H9 (cell line): ENCODE data around the gene PCSK6. TPM values are rescaled to one million over a fixed set of nuclear protein-coding genes. Genes with fewer than 3 reads are reported as not detected.

Source experiments
- DNase-seq: peaks from one replicate; pipeline ENCODE4 v3.0.0-alpha.2; 2017
- H2AFZ ChIP-seq: one replicate; pipeline ENCODE4 v1.6.1; 2013; ENCODE audit warnings: mild to moderate bottlenecking, low read length, control low read depth, moderate library complexity
- H2AK5ac ChIP-seq: 2 replicates; pipeline ENCODE4 v1.6.1; 2013; ENCODE audit warnings: low read length, control low read depth, mixed read lengths; ENCODE audit not compliant: insufficient read length
- H2BK120ac ChIP-seq: one replicate; pipeline ENCODE4 v1.6.1; 2013; ENCODE audit warnings: low read depth, mild to moderate bottlenecking, low read length, control low read depth, inconsistent platforms; ENCODE audit not compliant: poor library complexity, severe bottlenecking
- H2BK12ac ChIP-seq: 2 replicates; pipeline ENCODE4 v1.6.1; 2013; ENCODE audit warnings: low read length, control low read depth, mixed read lengths, low read depth; ENCODE audit not compliant: insufficient read length
- H2BK15ac ChIP-seq: 2 replicates; pipeline ENCODE4 v1.6.1; 2013; ENCODE audit warnings: low read depth, low read length, control low read depth
- H2BK20ac ChIP-seq: one replicate; pipeline ENCODE4 v1.6.1; 2013; ENCODE audit warnings: low read depth, mild to moderate bottlenecking, low read length, control low read depth, inconsistent platforms; ENCODE audit not compliant: poor library complexity, severe bottlenecking
- H2BK5ac ChIP-seq: 2 replicates; pipeline ENCODE4 v1.6.1; 2013; ENCODE audit warnings: low read length, control low read depth, mixed read lengths; ENCODE audit not compliant: insufficient read length
- H3K14ac ChIP-seq: 2 replicates; pipeline ENCODE4 v1.6.1; 2013; ENCODE audit warnings: low read length, control low read depth; ENCODE audit not compliant: insufficient read depth
- H3K18ac ChIP-seq: 2 replicates; pipeline ENCODE4 v1.6.1; 2013; ENCODE audit warnings: low read depth, mild to moderate bottlenecking, mixed read lengths, low read length, control low read depth; ENCODE audit not compliant: insufficient read length
- H3K23ac ChIP-seq: 2 replicates; pipeline ENCODE4 v1.6.1; 2013; ENCODE audit warnings: low read length, control low read depth, mixed read lengths, low read depth; ENCODE audit not compliant: insufficient read length
- H3K23me2 ChIP-seq: 2 replicates; pipeline ENCODE4 v1.6.1; 2013; ENCODE audit warnings: low read depth, mild to moderate bottlenecking, mixed read lengths, low read length, control low read depth; ENCODE audit not compliant: insufficient read length, poor library complexity, severe bottlenecking
- H3K27ac ChIP-seq: 2 replicates; pipeline ENCODE4 v1.5.1; 2013; ENCODE audit warnings: low read length, control low read depth, mixed read lengths, low read depth; ENCODE audit not compliant: insufficient read length
- H3K27me3 ChIP-seq: 2 replicates; pipeline ENCODE4 v1.6.1; 2013; ENCODE audit warnings: low read length, control low read depth, inconsistent platforms; ENCODE audit not compliant: insufficient read depth
- H3K4ac ChIP-seq: 2 replicates; pipeline ENCODE4 v1.6.1; 2013; ENCODE audit warnings: low read depth, mild to moderate bottlenecking, control low read depth, inconsistent platforms, low read length, moderate library complexity
- H3K4me1 ChIP-seq: 2 replicates; pipeline ENCODE4 v1.6.1; 2013; ENCODE audit warnings: low read length, control low read depth, inconsistent platforms; ENCODE audit not compliant: insufficient read depth
- H3K4me2 ChIP-seq: 2 replicates; pipeline ENCODE4 v1.6.1; 2013; ENCODE audit warnings: low read length, control low read depth, mixed read lengths; ENCODE audit not compliant: insufficient read length, insufficient read depth
- H3K56ac ChIP-seq: 2 replicates; pipeline ENCODE4 v1.6.1; 2013; ENCODE audit warnings: low read depth, mild to moderate bottlenecking, mixed read lengths, low read length, control low read depth; ENCODE audit not compliant: insufficient read length
- H3K79me1 ChIP-seq: 2 replicates; pipeline ENCODE4 v1.6.1; 2013; ENCODE audit warnings: low read depth, mild to moderate bottlenecking, moderate library complexity, low read length, control low read depth, inconsistent platforms; ENCODE audit not compliant: insufficient read depth, poor library complexity, severe bottlenecking
- H3K79me2 ChIP-seq: 2 replicates; pipeline ENCODE4 v1.6.1; 2013; ENCODE audit warnings: low read length, control low read depth, inconsistent platforms; ENCODE audit not compliant: insufficient read depth
- H3K9ac ChIP-seq: 2 replicates; pipeline ENCODE4 v1.6.1; 2013; ENCODE audit warnings: low read length, control low read depth, mixed read lengths; ENCODE audit not compliant: insufficient read length; ENCODE audit errors: extremely low read depth
- H3K9me3 ChIP-seq: one replicate; pipeline ENCODE4 v1.6.1; 2013; ENCODE audit warnings: low read depth, low read length, inconsistent platforms; ENCODE audit not compliant: control insufficient read depth
- H3T11ph ChIP-seq: one replicate; pipeline ENCODE4 v1.6.1; 2013; ENCODE audit warnings: mild to moderate bottlenecking, low read length, control low read depth, inconsistent platforms
- H4K20me1 ChIP-seq: one replicate; pipeline ENCODE4 v1.6.1; 2013; ENCODE audit not compliant: control insufficient read depth, insufficient read length, insufficient read depth
- H4K5ac ChIP-seq: 2 replicates; pipeline ENCODE4 v1.6.1; 2013; ENCODE audit warnings: low read depth, mild to moderate bottlenecking, mixed read lengths, low read length, control low read depth; ENCODE audit not compliant: insufficient read length
- H4K8ac ChIP-seq: replicated peaks from 2 replicates; pipeline ENCODE4 v1.6.1; 2013; ENCODE audit warnings: low read length, control low read depth, mixed read lengths, low read depth; ENCODE audit not compliant: insufficient read length
- H4K91ac ChIP-seq: 2 replicates; pipeline ENCODE4 v1.6.1; 2013; ENCODE audit warnings: low read depth, mild to moderate bottlenecking, moderate library complexity, mixed read lengths, low read length, control low read depth; ENCODE audit not compliant: insufficient read length
- H3K27ac Mint-ChIP-seq, 3 experiments: 2 replicates in 2 of 3; 3 replicates in 1 of 3; pipeline ENCODE4 v1.8.0; 2020 to 2021; ENCODE audit warnings: mixed read lengths in 3 of 3, mild to moderate bottlenecking in 1 of 3, moderate library complexity in 1 of 3
- H3K27me3 Mint-ChIP-seq: 2 replicates; pipeline ENCODE4 v1.8.0; 2021; ENCODE audit warnings: low read depth, mild to moderate bottlenecking, moderate library complexity, mixed read lengths
- H3K36me3 Mint-ChIP-seq, 3 experiments: 2 replicates in 2 of 3; 3 replicates in 1 of 3; pipeline ENCODE4 v1.8.0; 2020 to 2021; ENCODE audit warnings: low read depth in 3 of 3, mixed read lengths in 3 of 3; ENCODE audit not compliant: insufficient read depth in 1 of 3
- H3K4me1 Mint-ChIP-seq, 2 experiments: 2 replicates each; pipeline ENCODE4 v1.8.0; 2020; ENCODE audit warnings: mixed read lengths in 2 of 2
- H3K4me3 Mint-ChIP-seq, 2 experiments: 2 replicates in 1 of 2; 3 replicates in 1 of 2; pipeline ENCODE4 v1.8.0; 2020 to 2021; ENCODE audit warnings: mild to moderate bottlenecking in 2 of 2, mixed read lengths in 2 of 2, moderate library complexity in 1 of 2
- H3K9me3 Mint-ChIP-seq, 2 experiments: 2 replicates in 1 of 2; 3 replicates in 1 of 2; pipeline ENCODE4 v1.8.0; 2020; ENCODE audit warnings: mild to moderate bottlenecking in 2 of 2, mixed read lengths in 2 of 2, moderate library complexity in 1 of 2
- WGBS: extraction: QIAGEN DNeasy Blood & Tissue Kit; methylation state at CpG from one replicate; pipeline ENCODE4 v1.1.7; 2013; ENCODE audit warnings: missing lambda C conversion rate, low lambda C conversion rate, mixed read lengths; ENCODE audit not compliant: insufficient read length; ENCODE audit errors: extremely low coverage; 5-methylcytosine and 5-hydroxymethylcytosine counted together
- total RNA-seq: library from RNA; stranded (reverse); gene quantifications from 2 replicates; pipeline ENCODE4 v1.2.1, GENCODE V29; 2021
- TF ChIP-seq, protein P1 (sequence below): fragments of 200-600 bp; sonication (generic); conservative IDR thresholded peaks from 3 replicates; pipeline ENCODE4 v1.8.0; 2021; ENCODE audit warnings: antibody characterized with exemption, mild to moderate bottlenecking

PCSK6 gene
- total RNA-seq, 1 experiment from 2014 or later: 4.0 TPM

DNA sequence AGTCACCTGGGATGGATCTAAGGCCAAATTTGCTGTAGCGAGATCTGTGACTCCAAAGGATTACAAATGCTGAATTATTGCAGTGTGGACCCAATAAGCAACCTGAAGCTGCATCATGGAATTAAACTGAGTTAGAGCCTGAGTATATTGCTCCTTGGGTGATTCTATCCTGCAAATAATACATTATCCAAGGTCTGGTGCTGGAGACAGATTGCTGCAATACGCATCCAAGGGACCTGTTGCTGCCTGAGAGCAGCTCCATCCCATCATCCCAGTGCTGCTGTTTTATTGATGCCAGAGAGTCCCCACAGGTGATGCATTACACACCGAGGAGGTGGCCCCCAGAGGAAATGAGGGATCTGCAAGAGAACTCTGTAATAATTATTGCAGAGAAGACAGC lies 31.6 kb upstream of the PCSK6 start:
- H3K4me3 Mint-ChIP-seq: no peak overlapping the region
- H3K4ac ChIP-seq: no peak overlapping the region
- TF ChIP-seq, protein P1, sequence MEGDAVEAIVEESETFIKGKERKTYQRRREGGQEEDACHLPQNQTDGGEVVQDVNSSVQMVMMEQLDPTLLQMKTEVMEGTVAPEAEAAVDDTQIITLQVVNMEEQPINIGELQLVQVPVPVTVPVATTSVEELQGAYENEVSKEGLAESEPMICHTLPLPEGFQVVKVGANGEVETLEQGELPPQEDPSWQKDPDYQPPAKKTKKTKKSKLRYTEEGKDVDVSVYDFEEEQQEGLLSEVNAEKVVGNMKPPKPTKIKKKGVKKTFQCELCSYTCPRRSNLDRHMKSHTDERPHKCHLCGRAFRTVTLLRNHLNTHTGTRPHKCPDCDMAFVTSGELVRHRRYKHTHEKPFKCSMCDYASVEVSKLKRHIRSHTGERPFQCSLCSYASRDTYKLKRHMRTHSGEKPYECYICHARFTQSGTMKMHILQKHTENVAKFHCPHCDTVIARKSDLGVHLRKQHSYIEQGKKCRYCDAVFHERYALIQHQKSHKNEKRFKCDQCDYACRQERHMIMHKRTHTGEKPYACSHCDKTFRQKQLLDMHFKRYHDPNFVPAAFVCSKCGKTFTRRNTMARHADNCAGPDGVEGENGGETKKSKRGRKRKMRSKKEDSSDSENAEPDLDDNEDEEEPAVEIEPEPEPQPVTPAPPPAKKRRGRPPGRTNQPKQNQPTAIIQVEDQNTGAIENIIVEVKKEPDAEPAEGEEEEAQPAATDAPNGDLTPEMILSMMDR: no peak

More for the DNA sequence above, 31.6 kb upstream of the PCSK6 start:
- peaks cover 0 to under 1% of the 10 kb centered on the region in 2 experiments; a peak in 2 of 4 replicates for H3K4me1 Mint-ChIP-seq
- DNase-seq: peak; percentile 8
- peaks cover 2 to 10% of the 10 kb centered on the region in 2 experiments; a peak in 3 of 5 replicates for H3K9me3 Mint-ChIP-seq
- H3K27ac ChIP-seq: no peak overlapping the region
- H3K14ac ChIP-seq: no peak overlapping the region
- H3K27me3 ChIP-seq: no peaks in the 10 kb centered on the region
- no peak overlapping the region for H3K9ac ChIP-seq
- H3K27ac Mint-ChIP-seq: no peak overlapping the region
- H3K56ac ChIP-seq: no peak overlapping the region
- H4K20me1 ChIP-seq: no peaks in the 10 kb centered on the region
- no peak overlapping the region for H3K23ac ChIP-seq
- H3K9me3 ChIP-seq: no peaks in the 10 kb centered on the region
- H2BK120ac ChIP-seq: no peak overlapping the region
- H4K8ac ChIP-seq: no peak overlapping the region
- WGBS: no CpG with 5 or more reads among the region's 3 CpGs
- H3K4me2 ChIP-seq: no peak overlapping the region
- H3K4me1 ChIP-seq: no peaks in the 10 kb centered on the region
- no peaks in the 10 kb centered on the region for H3K79me2 ChIP-seq
- no peaks in the 10 kb centered on the region for H3K23me2 ChIP-seq
- no peak overlapping the region for H2BK12ac ChIP-seq
- H3K18ac ChIP-seq: no peak overlapping the region
- H2AK5ac ChIP-seq: no peak overlapping the region
- no peak overlapping the region for H2BK20ac ChIP-seq
- no peak overlapping the region for H2BK5ac ChIP-seq
- H3K79me1 ChIP-seq: no peaks in the 10 kb centered on the region
- no peak overlapping the region for H4K91ac ChIP-seq
- H2AFZ ChIP-seq: no peak overlapping the region
- no peak overlapping the region for H2BK15ac ChIP-seq
- H3K27me3 Mint-ChIP-seq: peaks cover 17% of the 10 kb centered on the region
- no peak overlapping the region for H4K5ac ChIP-seq
- H3K36me3 Mint-ChIP-seq: no peaks in the 10 kb centered on the region
- no peak overlapping the region for H3T11ph ChIP-seq
